HPDE6-E6E7 (cell line): ENCODE measurements around the gene PFN3.
A peak's percentile ranks its signal among the peaks of the same experiment; 100 is the strongest.

Experiments used
- DNase-seq: peaks from one replicate; pipeline ENCODE4 v3.0.0; 2011; ENCODE audit warnings: missing footprints; ENCODE audit errors: extremely low spot score

PFN3 gene

DNA sequence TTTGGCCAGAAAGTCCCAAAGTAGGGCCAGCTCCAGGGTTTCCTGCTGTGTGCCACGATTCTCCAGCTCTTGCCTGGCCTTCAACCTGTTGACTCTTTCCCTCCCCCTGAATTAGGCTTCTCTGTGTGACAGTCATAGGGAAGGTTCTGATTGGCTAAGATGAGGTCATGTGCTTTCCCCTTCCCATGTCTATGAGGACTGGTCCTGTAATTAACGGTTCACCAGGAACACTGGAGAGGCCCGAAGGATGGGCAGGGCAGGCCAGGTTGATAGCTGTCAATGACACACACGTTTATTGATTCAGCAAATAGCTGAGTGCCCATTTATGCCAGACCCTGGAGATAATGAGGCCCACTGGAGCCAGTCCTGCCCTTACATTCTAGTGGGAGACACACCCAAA lies 37.2 kb upstream of the PFN3 start:
- DNase-seq: no peak

DNA sequence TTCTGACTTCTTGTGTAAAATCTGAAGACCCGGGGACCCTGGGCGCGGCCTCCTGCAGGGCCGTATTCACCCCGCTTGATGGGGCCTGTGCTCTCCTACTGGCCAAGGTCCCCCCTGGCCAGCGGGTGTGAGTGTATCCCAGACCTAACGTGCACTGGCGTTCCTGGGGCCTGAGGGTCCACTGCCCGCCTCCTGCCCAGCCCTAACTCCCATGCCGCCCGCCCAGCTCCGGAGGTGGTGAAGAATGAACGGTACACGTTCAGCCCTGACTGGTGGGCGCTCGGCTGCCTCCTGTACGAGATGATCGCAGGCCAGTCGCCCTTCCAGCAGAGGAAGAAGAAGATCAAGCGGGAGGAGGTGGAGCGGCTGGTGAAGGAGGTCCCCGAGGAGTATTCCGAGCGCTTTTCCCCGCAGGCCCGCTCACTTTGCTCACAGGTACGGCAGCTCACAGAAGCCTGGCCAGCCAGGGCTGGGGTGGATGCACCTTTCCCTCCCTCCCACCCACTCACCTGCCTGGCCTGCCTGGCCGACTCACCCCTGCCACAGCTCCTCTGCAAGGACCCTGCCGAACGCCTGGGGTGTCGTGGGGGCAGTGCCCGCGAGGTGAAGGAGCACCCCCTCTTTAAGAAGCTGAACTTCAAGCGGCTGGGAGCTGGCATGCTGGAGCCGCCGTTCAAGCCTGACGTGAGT lies 35.5 kb upstream of the PFN3 start:
- no peak for DNase-seq

DNA sequence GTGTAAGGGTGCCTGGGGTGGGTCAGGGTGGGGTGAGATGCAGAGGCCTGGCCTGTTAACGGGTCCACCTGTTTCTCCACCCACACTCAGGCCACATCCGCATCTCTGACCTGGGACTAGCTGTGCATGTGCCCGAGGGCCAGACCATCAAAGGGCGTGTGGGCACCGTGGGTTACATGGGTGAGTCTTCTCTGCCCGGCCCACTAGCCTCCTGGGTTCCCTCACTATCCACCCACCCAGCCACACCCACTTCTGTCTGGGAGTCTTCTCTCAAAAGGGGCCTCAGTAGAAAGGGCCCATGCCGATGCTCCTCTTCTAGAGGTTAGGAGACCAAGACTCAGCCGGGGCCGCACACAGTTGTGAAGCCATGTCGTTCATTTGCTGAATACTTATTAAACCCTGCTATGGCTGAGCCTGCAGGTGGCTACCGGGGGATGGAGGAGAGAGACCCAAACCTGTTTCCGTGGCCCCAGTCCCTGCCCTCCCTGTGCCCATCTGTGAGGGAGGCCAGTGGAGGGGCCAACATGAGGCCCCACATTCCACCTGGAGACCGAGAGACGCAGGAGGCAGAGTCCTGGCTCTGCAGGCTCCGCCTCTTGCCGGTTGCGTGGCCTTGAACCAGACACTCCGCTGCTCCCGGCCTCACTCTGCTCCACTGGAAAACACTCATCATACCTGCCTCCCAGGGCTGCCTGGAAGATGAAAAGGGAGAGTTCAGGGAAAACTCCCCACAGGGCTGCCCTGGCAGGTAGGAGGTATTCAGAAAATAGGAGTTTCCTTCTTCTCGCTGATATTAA lies 34.7 kb upstream of the PFN3 start:
- DNase-seq: no peak

DNA sequence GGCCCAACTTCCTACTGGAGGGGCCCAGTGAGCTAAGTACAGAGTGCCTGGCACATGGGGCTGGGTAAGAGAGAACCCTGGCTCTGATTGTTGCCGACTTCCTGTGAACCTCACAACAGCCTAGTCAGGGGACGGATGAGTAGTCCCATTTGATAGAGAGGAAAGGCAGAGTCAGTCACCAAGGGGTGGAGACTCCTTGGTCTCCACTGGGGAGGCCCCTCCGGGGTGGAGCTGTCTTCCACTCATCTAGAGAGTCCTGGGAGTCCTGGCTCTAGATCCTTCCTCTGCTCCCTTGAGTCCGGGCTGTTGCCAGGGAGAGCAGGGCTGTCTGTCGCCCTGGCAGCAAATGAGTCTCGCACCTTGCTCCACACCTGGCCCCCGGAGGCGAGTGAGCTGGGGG lies 34.0 kb upstream of the PFN3 start:
- no peak for DNase-seq

DNA sequence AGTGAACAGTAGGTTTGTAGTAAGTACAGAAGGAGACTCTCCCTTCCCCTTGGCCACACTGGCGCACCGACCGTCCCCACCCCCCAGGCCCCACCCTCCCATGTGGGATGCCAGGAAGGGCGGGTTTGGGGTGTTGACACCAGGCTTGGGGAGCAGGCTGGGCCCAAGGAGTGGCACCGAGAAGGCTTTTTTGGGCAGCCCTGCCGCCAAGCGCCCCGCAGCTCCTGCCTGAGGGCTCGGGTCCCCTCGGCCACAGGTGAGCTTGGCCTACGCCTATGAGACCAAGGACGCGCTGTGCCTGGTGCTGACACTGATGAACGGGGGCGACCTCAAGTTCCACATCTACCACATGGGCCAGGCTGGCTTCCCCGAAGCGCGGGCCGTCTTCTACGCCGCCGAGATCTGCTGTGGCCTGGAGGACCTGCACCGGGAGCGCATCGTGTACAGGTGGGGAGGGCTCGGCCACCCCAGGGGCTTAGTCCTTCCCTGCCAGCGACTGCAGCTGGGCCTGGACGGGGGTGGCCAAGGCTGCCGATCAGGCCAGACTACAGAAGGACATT lies 33.3 kb upstream of the PFN3 start:
- DNase-seq: no peak

DNA sequence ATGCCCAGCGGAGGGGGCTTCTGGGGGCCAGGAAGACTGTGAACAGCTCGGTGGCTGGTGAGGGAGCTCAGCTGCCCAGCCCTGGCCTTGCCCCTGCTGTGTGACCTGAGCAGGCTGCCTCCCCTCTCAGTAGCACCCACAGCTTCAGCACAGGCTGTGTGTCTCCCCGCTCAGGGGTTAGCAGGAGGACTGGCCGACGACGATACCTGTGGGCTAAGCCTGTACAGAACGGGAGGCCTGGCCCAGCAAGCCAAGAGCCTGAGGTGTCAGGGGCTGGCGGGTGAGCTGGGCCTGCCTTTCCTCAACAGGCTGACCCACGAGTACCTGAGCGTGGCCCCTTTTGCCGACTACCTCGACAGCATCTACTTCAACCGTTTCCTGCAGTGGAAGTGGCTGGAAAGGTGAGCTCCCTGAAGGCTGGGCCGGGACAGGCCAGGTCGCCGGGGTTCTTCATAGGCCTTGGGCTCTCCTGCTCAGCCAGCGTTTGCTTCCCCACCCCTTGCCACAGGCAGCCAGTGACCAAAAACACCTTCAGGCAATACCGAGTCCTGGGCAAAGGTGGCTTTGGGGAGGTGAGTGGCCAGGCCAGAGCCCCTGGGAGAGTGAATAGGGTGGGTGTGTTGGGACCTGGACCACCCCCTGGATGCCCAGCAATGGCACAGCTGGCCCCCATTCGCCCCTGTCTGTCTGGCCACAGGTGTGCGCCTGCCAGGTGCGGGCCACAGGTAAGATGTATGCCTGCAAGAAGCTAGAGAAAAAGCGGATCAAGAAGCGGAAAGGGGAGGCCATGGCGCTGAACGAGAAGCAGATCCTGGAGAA lies 32.6 kb upstream of the PFN3 start:
- DNase-seq: no peak

DNA sequence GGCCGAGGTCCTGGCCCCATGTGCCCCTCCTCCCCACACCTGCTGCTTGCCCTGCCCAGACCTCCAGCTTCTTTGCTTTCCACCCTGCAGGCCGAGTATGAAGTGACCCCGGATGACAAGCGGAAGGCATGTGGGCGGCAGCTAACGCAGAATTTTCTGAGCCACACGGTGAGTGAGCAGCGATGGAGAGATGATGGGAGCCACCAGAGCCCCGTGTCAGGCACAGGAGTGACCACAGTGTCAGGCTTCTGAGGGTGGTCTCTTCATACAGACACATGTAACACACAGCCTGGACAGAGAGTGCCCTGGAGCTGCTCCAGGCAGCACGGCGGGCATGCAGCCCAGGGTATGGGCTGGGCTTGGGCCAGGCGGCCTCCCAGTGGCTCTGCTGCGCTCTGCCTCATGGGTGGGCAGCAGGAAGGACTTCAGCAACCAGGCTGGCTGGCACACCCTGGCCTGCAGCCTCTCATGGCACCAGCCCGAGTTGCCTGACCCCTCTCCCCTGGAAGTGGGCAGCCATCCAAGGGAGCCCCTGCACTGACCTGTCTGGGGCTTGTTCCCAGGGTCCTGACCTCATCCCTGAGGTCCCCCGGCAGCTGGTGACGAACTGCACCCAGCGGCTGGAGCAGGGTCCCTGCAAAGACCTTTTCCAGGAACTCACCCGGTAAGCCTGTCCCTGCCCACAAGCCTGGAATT lies 31.8 kb upstream of the PFN3 start:
- DNase-seq: no peak

DNA sequence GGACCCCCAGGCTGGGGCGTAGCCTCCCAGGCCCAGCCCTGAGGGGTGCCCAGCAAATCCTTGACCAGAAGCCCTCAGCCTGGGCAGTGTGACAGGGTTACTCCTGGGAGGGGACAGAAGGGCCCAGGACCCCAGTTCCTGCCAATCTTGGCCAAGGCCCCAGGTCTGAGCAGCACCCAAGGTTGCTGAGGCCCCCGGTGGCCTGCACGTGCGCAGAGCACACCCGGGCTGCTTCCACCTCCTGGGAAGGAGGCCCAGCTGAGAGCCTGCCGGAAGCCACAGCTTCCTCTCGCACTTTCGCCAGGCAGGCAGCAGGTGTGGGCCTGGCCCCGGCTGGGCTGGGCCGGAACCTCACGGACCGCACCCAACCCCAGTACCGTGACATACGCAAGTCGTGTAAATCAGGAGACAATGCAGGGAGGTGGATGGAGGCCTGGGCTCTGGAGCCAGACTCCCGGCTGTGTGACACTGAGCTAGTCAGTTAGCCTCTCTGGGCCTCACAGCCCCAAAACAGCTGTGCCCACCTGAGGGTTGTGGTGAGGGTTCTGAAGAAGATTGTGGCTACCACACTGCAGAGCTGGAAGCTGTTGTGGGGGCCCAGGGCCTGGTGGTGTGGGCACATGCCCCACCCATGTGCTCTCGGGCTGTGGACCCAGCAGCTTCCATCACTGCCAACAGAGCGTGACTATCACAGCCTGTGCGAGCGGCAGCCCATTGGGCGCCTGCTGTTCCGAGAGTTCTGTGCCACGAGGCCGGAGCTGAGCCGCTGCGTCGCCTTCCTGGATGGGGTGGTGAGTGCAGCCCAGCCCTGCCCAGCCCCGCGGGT lies 31.1 kb upstream of the PFN3 start:
- DNase-seq: no peak

DNA sequence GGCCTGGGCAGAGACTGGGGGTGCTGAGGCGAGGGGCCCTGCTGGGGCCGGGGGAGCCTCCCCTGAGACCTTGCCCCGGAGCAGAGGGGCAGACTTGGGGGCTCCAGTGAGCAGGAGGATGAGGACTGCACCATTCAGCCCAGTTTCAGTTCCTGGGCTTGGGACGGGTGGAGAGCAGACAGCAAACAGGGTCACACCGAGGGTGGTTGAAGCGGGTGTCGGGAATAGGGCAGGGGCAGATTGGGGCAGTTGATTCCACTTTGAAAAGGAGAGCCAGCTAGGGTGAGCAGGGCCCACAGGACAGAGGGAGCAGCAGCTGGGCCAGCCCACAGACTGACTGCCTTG lies 30.5 kb upstream of the PFN3 start:
- DNase-seq: no peak

DNA sequence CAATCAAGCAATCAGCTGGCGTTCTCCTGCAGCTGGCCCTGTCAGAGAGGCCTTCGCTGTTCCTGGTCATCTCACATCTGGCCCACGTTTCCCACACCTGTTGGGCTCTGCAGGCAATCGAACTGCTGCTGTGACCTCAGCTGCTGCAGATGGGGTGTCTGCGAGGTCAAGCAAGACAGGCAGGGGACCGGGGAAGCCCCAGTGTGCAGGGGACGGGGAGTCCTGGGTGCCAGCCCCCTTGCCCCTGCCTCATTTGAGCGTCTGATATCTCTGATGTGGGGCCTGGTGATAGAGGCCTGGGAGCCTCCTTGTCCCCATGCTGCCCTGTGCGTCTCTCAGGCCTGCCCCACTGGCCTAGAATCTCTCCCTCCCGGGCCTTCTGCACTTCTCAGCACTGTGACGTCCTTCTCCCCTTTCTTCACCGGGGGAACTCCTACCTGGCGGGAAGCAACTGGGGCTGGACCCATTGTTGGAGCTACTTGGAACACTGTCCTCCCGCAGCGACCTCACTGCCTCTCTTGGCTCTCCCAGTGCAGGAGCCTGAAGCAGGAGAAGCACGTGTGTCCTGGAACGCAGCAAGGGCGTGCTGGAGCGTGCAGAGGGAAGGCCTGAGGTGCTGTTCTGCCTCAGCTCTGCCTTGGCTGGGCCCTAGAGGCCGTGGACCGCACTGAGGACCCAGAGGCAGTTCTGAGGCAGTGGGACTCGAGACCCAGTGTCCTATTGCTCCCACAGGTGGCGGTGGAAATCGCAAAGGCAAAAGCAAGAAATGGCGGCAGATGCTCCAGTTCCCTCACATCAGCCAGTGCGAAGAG lies 29.9 kb upstream of the PFN3 start:
- DNase-seq: no peak

DNA sequence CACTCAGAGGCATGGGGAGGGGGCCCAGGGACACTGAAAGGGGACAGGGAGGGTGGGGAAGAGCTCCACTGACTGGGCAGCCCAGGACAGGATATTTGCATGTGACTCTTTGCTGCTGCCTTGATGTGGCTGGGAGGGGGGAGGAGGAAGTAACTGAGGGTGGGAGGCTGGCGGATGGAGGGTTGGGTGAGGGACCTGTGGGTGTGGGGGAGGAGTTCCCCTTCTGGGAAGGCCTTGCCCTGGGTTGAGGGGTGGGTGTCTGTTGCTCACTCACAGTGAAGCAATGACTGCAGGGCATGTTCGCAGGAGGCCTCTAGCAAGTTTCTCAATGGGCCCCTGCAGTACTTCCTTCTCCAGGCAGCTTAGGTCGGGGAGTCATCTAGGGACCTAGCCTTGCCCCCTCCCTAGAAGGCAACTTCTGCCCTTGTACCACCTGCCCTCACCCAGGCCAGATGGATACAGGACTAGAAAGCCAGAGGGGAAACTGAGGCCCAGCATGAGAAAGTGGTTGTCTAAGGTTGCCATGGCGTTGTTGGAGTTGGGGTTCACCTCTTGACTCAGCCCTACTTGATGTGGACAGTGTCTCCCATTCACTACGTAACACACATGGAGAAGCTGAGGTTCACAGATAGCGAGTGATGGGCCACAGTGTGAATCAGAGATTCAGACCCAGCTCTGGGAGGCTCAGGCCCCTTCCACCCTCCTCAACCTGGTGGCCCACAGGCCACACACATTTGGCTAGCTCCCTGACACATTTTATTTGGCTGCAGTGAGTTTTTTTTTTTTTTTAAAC lies 29.0 kb upstream of the PFN3 start:
- no peak for DNase-seq

DNA sequence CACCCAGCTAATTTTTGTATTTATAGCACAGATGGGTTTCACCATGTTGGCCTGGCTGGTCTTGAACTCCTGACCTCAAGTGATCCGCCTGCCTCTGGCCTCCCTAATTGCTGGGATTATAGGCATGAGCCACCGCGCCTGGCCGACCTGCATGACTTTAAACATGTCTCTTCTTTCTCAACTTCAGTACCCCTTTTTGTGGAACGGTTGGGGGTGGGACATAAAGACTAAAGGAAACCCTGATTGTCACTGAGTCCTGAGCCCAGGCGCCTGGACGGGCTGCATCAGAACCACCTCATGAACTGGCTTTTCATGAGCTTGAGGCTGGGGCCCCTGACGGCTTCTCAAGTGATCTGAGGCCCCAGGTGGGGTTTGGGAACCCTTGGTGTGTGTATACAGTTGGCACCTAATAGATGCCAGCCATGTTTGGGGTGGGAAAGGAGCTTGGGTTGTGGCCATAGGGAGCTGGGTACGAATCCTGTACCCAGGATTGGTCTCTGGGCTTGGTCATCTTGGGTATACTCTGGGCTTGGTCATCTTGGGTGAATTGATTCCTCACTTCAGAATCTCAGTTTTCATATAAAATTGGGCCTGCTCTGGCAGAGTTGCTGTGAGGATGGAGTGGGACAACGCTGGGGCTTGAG lies 28.2 kb upstream of the PFN3 start:
- no peak for DNase-seq

DNA sequence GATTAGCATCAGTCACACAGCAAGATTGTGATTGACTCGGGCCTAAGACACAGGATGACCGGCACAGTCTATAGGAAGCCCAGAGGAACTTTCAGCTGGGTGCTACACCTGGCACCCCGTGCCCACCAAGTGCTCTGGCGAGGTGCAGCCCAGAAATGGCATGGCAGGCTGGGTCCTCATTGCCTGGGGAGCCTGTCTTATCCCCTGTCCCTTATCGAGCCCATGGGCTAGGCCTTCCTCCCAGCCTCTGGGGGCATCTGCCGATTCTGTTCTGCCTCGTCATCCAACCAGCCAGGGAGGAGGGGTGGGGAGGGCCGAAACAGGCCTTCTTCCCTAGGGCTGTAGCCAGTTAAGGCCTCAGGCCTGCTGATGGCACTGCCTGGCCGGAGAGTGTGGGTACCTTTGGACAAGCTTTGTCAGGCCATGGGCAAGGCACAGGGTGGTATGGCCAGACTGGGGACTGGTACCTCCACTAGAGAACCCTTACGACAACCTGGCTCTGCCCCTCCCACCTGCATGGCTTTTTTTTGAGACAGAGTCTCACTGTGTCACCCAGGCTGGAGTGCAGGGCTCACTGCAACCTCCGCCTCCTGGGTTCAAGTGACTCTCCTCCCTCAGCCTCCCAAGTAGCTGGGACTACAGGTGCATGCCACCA lies 27.6 kb upstream of the PFN3 start:
- DNase-seq: no peak

DNA sequence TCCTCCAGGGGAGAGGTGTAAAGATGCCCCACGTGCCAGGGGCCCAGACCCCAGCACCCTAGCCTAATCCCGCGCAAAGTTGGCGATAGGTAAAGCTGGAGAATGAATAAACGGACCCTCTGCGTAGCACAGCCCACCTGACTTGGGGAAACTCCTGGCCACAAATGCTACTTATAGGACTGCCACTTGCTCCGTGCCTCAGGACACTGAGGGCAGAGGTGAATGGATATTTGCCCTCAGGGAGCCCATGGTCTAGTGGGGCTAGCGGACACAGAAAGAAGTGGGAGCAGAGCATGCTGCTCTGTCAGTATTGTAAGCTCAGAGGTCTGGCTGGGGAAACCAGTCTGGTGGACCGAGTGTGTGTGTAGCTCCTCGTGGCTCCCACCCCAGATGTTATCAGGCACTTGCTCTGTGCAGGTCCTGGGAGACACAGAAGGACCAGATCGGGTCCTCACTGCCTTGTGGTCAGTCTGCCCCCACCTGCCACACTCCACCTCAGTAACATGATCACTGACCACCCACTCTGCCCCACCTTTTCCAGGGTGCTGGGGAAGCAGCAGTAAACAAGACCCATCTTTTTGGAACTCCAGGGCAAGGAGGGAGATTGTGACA lies 26.9 kb upstream of the PFN3 start:
- no peak for DNase-seq

DNA sequence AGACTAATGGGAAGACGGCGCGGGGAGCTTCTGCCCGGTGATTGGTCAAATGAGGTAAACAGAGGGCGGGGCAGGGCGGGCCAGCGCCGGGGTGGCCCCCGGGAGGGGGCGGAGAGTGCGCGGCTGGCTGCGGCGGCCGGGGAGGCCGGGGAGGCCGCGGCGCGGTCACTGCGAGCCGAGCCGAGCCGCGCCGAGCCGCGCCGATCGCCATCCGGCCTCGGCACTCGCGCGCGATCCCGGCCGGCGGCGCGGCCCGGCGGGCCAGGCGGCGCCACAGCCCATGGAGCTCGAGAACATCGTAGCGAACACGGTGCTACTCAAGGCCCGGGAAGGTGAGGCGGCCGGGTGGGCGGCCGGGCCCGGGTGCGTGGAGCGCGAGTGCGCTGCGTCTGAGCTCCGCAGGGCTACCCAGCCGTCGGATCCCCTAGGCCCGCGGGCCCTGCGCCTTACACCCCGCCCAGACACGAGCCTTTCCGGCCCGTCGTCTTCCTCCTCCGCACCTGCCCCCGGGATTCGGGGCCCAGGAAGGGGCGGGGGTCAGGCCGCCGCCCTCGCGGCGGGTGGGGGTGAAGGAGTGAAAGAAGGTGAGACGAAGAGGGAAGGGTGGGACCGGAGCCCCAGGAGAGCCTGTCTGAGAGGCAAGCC lies 26.2 kb upstream of the PFN3 start, which contains the start of gene GRK6:
GRK6 (plus strand) TSS at position 111 of the 645 bp plus-strand sequence; CDS start at position 281, 170 bp downstream.
- no peak for DNase-seq

DNA sequence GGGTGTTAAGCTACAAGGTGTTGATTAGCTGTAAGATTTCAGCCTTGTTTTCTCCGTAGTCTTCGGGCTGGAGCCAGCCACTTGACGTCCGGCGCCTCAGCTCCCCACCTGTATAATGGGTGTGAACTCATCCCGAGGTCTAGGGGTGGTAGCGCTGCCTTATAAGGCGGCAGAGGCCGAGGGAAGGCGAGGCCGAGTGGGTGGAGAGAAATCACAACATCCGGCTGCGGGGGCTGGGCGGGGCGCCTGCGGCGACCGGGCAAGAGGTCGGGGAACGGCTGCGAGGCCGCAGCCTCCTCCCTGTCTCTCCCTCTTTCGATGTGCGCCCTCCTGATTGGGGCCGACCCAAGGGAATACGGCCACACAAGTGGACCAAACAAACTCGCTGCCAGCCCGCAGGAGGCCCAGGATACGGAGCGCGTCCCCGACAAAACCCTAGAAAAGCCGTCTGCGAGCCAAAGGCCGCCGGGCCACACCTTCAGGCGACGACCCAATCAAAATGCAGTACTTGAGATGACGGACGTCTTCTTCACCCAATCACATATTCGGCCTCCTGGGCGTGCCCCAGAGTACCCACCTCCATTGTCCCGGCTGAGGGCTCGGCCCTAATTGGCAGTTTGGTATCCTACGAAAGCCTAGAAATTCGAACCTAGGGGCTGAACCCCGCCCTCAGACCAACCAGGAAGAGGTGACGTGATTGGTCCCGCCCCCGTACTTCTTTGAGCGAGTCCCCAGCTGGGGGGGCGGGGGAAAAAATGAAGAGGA lies 25.5 kb upstream of the PFN3 start:
- peak; percentile 100 for DNase-seq
